Measurements from ENCODE around the gene SLC19A1.

- TF ChIP-seq, protein P1, sequence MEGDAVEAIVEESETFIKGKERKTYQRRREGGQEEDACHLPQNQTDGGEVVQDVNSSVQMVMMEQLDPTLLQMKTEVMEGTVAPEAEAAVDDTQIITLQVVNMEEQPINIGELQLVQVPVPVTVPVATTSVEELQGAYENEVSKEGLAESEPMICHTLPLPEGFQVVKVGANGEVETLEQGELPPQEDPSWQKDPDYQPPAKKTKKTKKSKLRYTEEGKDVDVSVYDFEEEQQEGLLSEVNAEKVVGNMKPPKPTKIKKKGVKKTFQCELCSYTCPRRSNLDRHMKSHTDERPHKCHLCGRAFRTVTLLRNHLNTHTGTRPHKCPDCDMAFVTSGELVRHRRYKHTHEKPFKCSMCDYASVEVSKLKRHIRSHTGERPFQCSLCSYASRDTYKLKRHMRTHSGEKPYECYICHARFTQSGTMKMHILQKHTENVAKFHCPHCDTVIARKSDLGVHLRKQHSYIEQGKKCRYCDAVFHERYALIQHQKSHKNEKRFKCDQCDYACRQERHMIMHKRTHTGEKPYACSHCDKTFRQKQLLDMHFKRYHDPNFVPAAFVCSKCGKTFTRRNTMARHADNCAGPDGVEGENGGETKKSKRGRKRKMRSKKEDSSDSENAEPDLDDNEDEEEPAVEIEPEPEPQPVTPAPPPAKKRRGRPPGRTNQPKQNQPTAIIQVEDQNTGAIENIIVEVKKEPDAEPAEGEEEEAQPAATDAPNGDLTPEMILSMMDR (IDR thresholded peaks at IDR 0.05): no peak
- TF ChIP-seq POLR2A (IDR thresholded peaks at IDR 0.05): no peak
Measured at GRCh38 chr21:45555251-45555556, 13.0 kb upstream of the SLC19A1 start.

Data from Peyer's patch (tissue), 4 donors.